H9 (cell line): ENCODE data around the gene CCL27. TPM values are rescaled to one million over a fixed set of nuclear protein-coding genes. Genes with fewer than 3 reads are reported as not detected.

Experiments
- DNase-seq: peaks from one replicate; pipeline ENCODE4 v3.0.0-alpha.2; 2017
- H2AFZ ChIP-seq: one replicate; pipeline ENCODE4 v1.6.1; 2013; ENCODE audit warnings: mild to moderate bottlenecking, low read length, control low read depth, moderate library complexity
- H2AK5ac ChIP-seq: 2 replicates; pipeline ENCODE4 v1.6.1; 2013; ENCODE audit warnings: low read length, control low read depth, mixed read lengths; ENCODE audit not compliant: insufficient read length
- H2BK120ac ChIP-seq: one replicate; pipeline ENCODE4 v1.6.1; 2013; ENCODE audit warnings: low read depth, mild to moderate bottlenecking, low read length, control low read depth, inconsistent platforms; ENCODE audit not compliant: poor library complexity, severe bottlenecking
- H2BK12ac ChIP-seq: 2 replicates; pipeline ENCODE4 v1.6.1; 2013; ENCODE audit warnings: low read length, control low read depth, mixed read lengths, low read depth; ENCODE audit not compliant: insufficient read length
- H2BK15ac ChIP-seq: 2 replicates; pipeline ENCODE4 v1.6.1; 2013; ENCODE audit warnings: low read depth, low read length, control low read depth
- H2BK20ac ChIP-seq: one replicate; pipeline ENCODE4 v1.6.1; 2013; ENCODE audit warnings: low read depth, mild to moderate bottlenecking, low read length, control low read depth, inconsistent platforms; ENCODE audit not compliant: poor library complexity, severe bottlenecking
- H2BK5ac ChIP-seq: 2 replicates; pipeline ENCODE4 v1.6.1; 2013; ENCODE audit warnings: low read length, control low read depth, mixed read lengths; ENCODE audit not compliant: insufficient read length
- H3K14ac ChIP-seq: 2 replicates; pipeline ENCODE4 v1.6.1; 2013; ENCODE audit warnings: low read length, control low read depth; ENCODE audit not compliant: insufficient read depth
- H3K18ac ChIP-seq: 2 replicates; pipeline ENCODE4 v1.6.1; 2013; ENCODE audit warnings: low read depth, mild to moderate bottlenecking, mixed read lengths, low read length, control low read depth; ENCODE audit not compliant: insufficient read length
- H3K23ac ChIP-seq: 2 replicates; pipeline ENCODE4 v1.6.1; 2013; ENCODE audit warnings: low read length, control low read depth, mixed read lengths, low read depth; ENCODE audit not compliant: insufficient read length
- H3K23me2 ChIP-seq: 2 replicates; pipeline ENCODE4 v1.6.1; 2013; ENCODE audit warnings: low read depth, mild to moderate bottlenecking, mixed read lengths, low read length, control low read depth; ENCODE audit not compliant: insufficient read length, poor library complexity, severe bottlenecking
- H3K27ac ChIP-seq: 2 replicates; pipeline ENCODE4 v1.5.1; 2013; ENCODE audit warnings: low read length, control low read depth, mixed read lengths, low read depth; ENCODE audit not compliant: insufficient read length
- H3K27me3 ChIP-seq: 2 replicates; pipeline ENCODE4 v1.6.1; 2013; ENCODE audit warnings: low read length, control low read depth, inconsistent platforms; ENCODE audit not compliant: insufficient read depth
- H3K4ac ChIP-seq: 2 replicates; pipeline ENCODE4 v1.6.1; 2013; ENCODE audit warnings: low read depth, mild to moderate bottlenecking, control low read depth, inconsistent platforms, low read length, moderate library complexity
- H3K4me1 ChIP-seq: 2 replicates; pipeline ENCODE4 v1.6.1; 2013; ENCODE audit warnings: low read length, control low read depth, inconsistent platforms; ENCODE audit not compliant: insufficient read depth
- H3K4me2 ChIP-seq: 2 replicates; pipeline ENCODE4 v1.6.1; 2013; ENCODE audit warnings: low read length, control low read depth, mixed read lengths; ENCODE audit not compliant: insufficient read length, insufficient read depth
- H3K56ac ChIP-seq: 2 replicates; pipeline ENCODE4 v1.6.1; 2013; ENCODE audit warnings: low read depth, mild to moderate bottlenecking, mixed read lengths, low read length, control low read depth; ENCODE audit not compliant: insufficient read length
- H3K79me1 ChIP-seq: 2 replicates; pipeline ENCODE4 v1.6.1; 2013; ENCODE audit warnings: low read depth, mild to moderate bottlenecking, moderate library complexity, low read length, control low read depth, inconsistent platforms; ENCODE audit not compliant: insufficient read depth, poor library complexity, severe bottlenecking
- H3K79me2 ChIP-seq: 2 replicates; pipeline ENCODE4 v1.6.1; 2013; ENCODE audit warnings: low read length, control low read depth, inconsistent platforms; ENCODE audit not compliant: insufficient read depth
- H3K9ac ChIP-seq: 2 replicates; pipeline ENCODE4 v1.6.1; 2013; ENCODE audit warnings: low read length, control low read depth, mixed read lengths; ENCODE audit not compliant: insufficient read length; ENCODE audit errors: extremely low read depth
- H3K9me3 ChIP-seq: one replicate; pipeline ENCODE4 v1.6.1; 2013; ENCODE audit warnings: low read depth, low read length, inconsistent platforms; ENCODE audit not compliant: control insufficient read depth
- H3T11ph ChIP-seq: one replicate; pipeline ENCODE4 v1.6.1; 2013; ENCODE audit warnings: mild to moderate bottlenecking, low read length, control low read depth, inconsistent platforms
- H4K20me1 ChIP-seq: one replicate; pipeline ENCODE4 v1.6.1; 2013; ENCODE audit not compliant: control insufficient read depth, insufficient read length, insufficient read depth
- H4K5ac ChIP-seq: 2 replicates; pipeline ENCODE4 v1.6.1; 2013; ENCODE audit warnings: low read depth, mild to moderate bottlenecking, mixed read lengths, low read length, control low read depth; ENCODE audit not compliant: insufficient read length
- H4K8ac ChIP-seq: replicated peaks from 2 replicates; pipeline ENCODE4 v1.6.1; 2013; ENCODE audit warnings: low read length, control low read depth, mixed read lengths, low read depth; ENCODE audit not compliant: insufficient read length
- H4K91ac ChIP-seq: 2 replicates; pipeline ENCODE4 v1.6.1; 2013; ENCODE audit warnings: low read depth, mild to moderate bottlenecking, moderate library complexity, mixed read lengths, low read length, control low read depth; ENCODE audit not compliant: insufficient read length
- H3K27ac Mint-ChIP-seq, 3 experiments: 2 replicates in 2 of 3; 3 replicates in 1 of 3; pipeline ENCODE4 v1.8.0; 2020 to 2021; ENCODE audit warnings: mixed read lengths in 3 of 3, mild to moderate bottlenecking in 1 of 3, moderate library complexity in 1 of 3
- H3K27me3 Mint-ChIP-seq: 2 replicates; pipeline ENCODE4 v1.8.0; 2021; ENCODE audit warnings: low read depth, mild to moderate bottlenecking, moderate library complexity, mixed read lengths
- H3K36me3 Mint-ChIP-seq, 3 experiments: 2 replicates in 2 of 3; 3 replicates in 1 of 3; pipeline ENCODE4 v1.8.0; 2020 to 2021; ENCODE audit warnings: low read depth in 3 of 3, mixed read lengths in 3 of 3; ENCODE audit not compliant: insufficient read depth in 1 of 3
- H3K4me1 Mint-ChIP-seq, 2 experiments: 2 replicates each; pipeline ENCODE4 v1.8.0; 2020; ENCODE audit warnings: mixed read lengths in 2 of 2
- H3K4me3 Mint-ChIP-seq, 2 experiments: 2 replicates in 1 of 2; 3 replicates in 1 of 2; pipeline ENCODE4 v1.8.0; 2020 to 2021; ENCODE audit warnings: mild to moderate bottlenecking in 2 of 2, mixed read lengths in 2 of 2, moderate library complexity in 1 of 2
- H3K9me3 Mint-ChIP-seq, 2 experiments: 2 replicates in 1 of 2; 3 replicates in 1 of 2; pipeline ENCODE4 v1.8.0; 2020; ENCODE audit warnings: mild to moderate bottlenecking in 2 of 2, mixed read lengths in 2 of 2, moderate library complexity in 1 of 2
- WGBS: extraction: QIAGEN DNeasy Blood & Tissue Kit; methylation state at CpG from one replicate; pipeline ENCODE4 v1.1.7; 2013; ENCODE audit warnings: missing lambda C conversion rate, low lambda C conversion rate, mixed read lengths; ENCODE audit not compliant: insufficient read length; ENCODE audit errors: extremely low coverage; 5-methylcytosine and 5-hydroxymethylcytosine counted together
- total RNA-seq: library from RNA; stranded (reverse); gene quantifications from 2 replicates; pipeline ENCODE4 v1.2.1, GENCODE V29; 2021
- TF ChIP-seq, protein P1 (sequence below): fragments of 200-600 bp; sonication (generic); conservative IDR thresholded peaks from 3 replicates; pipeline ENCODE4 v1.8.0; 2021; ENCODE audit warnings: antibody characterized with exemption, mild to moderate bottlenecking

The CCL27 gene
- total RNA-seq, 1 experiment from 2014 or later: 0.28 TPM

DNA sequence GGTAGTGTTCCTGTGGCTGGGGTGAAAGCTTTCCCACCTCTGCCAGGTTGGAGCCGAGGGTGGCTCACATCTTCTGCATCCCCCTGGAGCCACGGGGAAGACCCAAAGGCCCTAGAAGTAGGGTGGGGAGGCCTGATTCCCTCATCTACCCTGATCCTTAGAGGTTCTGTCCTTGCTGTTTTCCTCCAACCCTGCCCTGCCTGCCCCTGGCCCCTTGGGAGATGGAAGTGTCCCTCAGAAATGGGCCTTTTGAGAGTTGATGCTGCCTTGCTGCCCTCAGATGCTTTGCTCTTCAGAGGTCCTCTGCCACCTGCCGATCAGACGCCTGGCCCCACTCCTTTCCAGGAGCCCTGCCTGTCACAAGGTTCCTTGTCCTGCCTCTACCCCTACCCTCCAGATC lies 22.4 kb upstream of the CCL27 start:
- Mint-ChIP-seq H3K4me1 (peaks cover 13 to 17% of the 10 kb centered on the region in 2 experiments), H3K27me3 (no peaks in the 10 kb centered on the region; the same call in none of the 2 replicates), H3K4me3 (no peak overlapping the region), H3K9me3 (no peaks in the 10 kb centered on the region), H3K27ac (peak overlapping the region in 1 of 3 experiments; percentile 9; a peak in 1 of 7 replicates), H3K36me3 (no peaks in the 10 kb centered on the region; a peak in 1 of 7 replicates)
- H3K27me3 ChIP-seq: no peaks in the 10 kb centered on the region
- no peak overlapping the region for H3T11ph ChIP-seq
- no peak overlapping the region for H2BK15ac ChIP-seq
- TF ChIP-seq, protein P1, sequence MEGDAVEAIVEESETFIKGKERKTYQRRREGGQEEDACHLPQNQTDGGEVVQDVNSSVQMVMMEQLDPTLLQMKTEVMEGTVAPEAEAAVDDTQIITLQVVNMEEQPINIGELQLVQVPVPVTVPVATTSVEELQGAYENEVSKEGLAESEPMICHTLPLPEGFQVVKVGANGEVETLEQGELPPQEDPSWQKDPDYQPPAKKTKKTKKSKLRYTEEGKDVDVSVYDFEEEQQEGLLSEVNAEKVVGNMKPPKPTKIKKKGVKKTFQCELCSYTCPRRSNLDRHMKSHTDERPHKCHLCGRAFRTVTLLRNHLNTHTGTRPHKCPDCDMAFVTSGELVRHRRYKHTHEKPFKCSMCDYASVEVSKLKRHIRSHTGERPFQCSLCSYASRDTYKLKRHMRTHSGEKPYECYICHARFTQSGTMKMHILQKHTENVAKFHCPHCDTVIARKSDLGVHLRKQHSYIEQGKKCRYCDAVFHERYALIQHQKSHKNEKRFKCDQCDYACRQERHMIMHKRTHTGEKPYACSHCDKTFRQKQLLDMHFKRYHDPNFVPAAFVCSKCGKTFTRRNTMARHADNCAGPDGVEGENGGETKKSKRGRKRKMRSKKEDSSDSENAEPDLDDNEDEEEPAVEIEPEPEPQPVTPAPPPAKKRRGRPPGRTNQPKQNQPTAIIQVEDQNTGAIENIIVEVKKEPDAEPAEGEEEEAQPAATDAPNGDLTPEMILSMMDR: no peak
- no peak overlapping the region for H3K4me2 ChIP-seq
- no peak overlapping the region for H4K8ac ChIP-seq
- H3K27ac ChIP-seq: no peak overlapping the region
- no peaks in the 10 kb centered on the region for H3K9me3 ChIP-seq
- no peak overlapping the region for H2BK20ac ChIP-seq
- H2BK5ac ChIP-seq: no peak overlapping the region
- no peak overlapping the region for H2AFZ ChIP-seq
- no peaks in the 10 kb centered on the region for H3K79me1 ChIP-seq
- no peaks in the 10 kb centered on the region for H4K20me1 ChIP-seq
- H4K5ac ChIP-seq: no peak overlapping the region
- H2BK12ac ChIP-seq: no peak overlapping the region
- H3K9ac ChIP-seq: no peak overlapping the region
- WGBS: no CpG with 5 or more reads among the region's 4 CpGs
- DNase-seq: no peak
- H4K91ac ChIP-seq: no peak overlapping the region
- H3K56ac ChIP-seq: no peak overlapping the region
- H3K18ac ChIP-seq: no peak overlapping the region
- H3K4me1 ChIP-seq: peaks cover 8% of the 10 kb centered on the region; the same call in 1 of the 2 replicates
- H3K79me2 ChIP-seq: no peaks in the 10 kb centered on the region
- H3K14ac ChIP-seq: no peak overlapping the region
- no peak overlapping the region for H3K4ac ChIP-seq
- H3K23me2 ChIP-seq: no peaks in the 10 kb centered on the region
- H2BK120ac ChIP-seq: no peak overlapping the region
- no peak overlapping the region for H2AK5ac ChIP-seq
- H3K23ac ChIP-seq: no peak overlapping the region
